Tibial artery (tissue), 4 donors: Measurements from ENCODE around the gene ABCB4.

Source experiments
- DNase-seq, 2 donors: peaks; one replicate each; pipeline ENCODE4 v3.0.0-alpha.2; 2019
- H3K27ac ChIP-seq, 2 donors: fragments of 200-600 bp; sonication (generic) in 1 of 2; 1 replicate in 1 of 2; 2 replicates in 1 of 2; pipeline ENCODE4 v1.5.1; 2018 to 2019; ENCODE audit warnings: mild to moderate bottlenecking in 1 of 2
- H3K27me3 ChIP-seq, 2 donors: fragments of 200-600 bp; sonication (generic) in 1 of 2; one replicate each; pipeline versions ENCODE4 v1.5.1 to v1.6.0; 2016 to 2019
- H3K36me3 ChIP-seq, 3 donors: fragments of 200-600 bp; sonication (generic) in 2 of 3; one replicate each; pipeline ENCODE4 v1.5.1; 2016 to 2019; ENCODE audit warnings: mild to moderate bottlenecking in 2 of 3
- H3K4me1 ChIP-seq, 4 donors: fragments of 200-600 bp; sonication (generic) in 2 of 4; 1 replicate in 3 of 4; 2 replicates in 1 of 4; pipeline ENCODE4 v1.5.1; 2016 to 2019
- H3K4me3 ChIP-seq, 2 donors: fragments of 200-600 bp; sonication (generic) in 1 of 2; 1 replicate in 1 of 2; 2 replicates in 1 of 2; pipeline ENCODE4 v1.5.1; 2018 to 2019; ENCODE audit warnings: mild to moderate bottlenecking in 2 of 2
- H3K9me3 ChIP-seq, 3 donors: fragments of 200-600 bp; sonication (generic) in 1 of 3; one replicate each; pipeline ENCODE4 v1.5.1; 2016 to 2019
- intact Hi-C: fragments of 100-400 bp; cut with DNase I; formaldehyde crosslinking; loops from one replicate; pipeline ENCODE4 v1.15.0; 2023; ENCODE audit warnings: low total_unique reads
- TF ChIP-seq, protein P1 (sequence below), 2 experiments: fragments of 200-600 bp in 1 of 2; fragments of 450-650 bp in 1 of 2; IDR thresholded peaks; one replicate each; pipeline ENCODE4 v1.5.1; 2017 to 2019; ENCODE audit warnings: antibody characterized with exemption in 2 of 2, mild to moderate bottlenecking in 1 of 2, moderate library complexity in 1 of 2

ABCB4 gene

GRCh38 chr7:87375662-87376435 is 99.6 kb downstream of the ABCB4 start:
- no peak overlapping the region for H3K4me3 ChIP-seq
- intact Hi-C loops, result no loop called here
- no peak for DNase-seq
- H3K27me3 ChIP-seq, result no peaks in the 10 kb centered on the region
- no peak overlapping the region for H3K27ac ChIP-seq
- no peaks in the 10 kb centered on the region for H3K4me1 ChIP-seq
- H3K9me3 ChIP-seq, result no peaks in the 10 kb centered on the region
- TF ChIP-seq, protein P1, sequence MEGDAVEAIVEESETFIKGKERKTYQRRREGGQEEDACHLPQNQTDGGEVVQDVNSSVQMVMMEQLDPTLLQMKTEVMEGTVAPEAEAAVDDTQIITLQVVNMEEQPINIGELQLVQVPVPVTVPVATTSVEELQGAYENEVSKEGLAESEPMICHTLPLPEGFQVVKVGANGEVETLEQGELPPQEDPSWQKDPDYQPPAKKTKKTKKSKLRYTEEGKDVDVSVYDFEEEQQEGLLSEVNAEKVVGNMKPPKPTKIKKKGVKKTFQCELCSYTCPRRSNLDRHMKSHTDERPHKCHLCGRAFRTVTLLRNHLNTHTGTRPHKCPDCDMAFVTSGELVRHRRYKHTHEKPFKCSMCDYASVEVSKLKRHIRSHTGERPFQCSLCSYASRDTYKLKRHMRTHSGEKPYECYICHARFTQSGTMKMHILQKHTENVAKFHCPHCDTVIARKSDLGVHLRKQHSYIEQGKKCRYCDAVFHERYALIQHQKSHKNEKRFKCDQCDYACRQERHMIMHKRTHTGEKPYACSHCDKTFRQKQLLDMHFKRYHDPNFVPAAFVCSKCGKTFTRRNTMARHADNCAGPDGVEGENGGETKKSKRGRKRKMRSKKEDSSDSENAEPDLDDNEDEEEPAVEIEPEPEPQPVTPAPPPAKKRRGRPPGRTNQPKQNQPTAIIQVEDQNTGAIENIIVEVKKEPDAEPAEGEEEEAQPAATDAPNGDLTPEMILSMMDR (IDR thresholded peaks at IDR 0.05), result no peak
- H3K36me3 ChIP-seq, result peaks cover 9 to 19% (median 15%) of the 10 kb centered on the region in 3 donors

- intact Hi-C loops, result no loop called here
- Histone ChIP-seq H3K27ac (no peak overlapping the region), H3K4me1 (no peaks in the 10 kb centered on the region), H3K27me3 (no peaks in the 10 kb centered on the region), H3K9me3 (no peaks in the 10 kb centered on the region), H3K36me3 (peaks cover 18 to 37% (median 19%) of the 10 kb centered on the region in 3 donors), H3K4me3 (no peak overlapping the region)
- no peak for DNase-seq
- TF ChIP-seq, protein P1 (IDR thresholded peaks at IDR 0.05), result no peak
Observed at GRCh38 chr7:87370660-87371180, 104.8 kb downstream of the ABCB4 start.

DNA sequence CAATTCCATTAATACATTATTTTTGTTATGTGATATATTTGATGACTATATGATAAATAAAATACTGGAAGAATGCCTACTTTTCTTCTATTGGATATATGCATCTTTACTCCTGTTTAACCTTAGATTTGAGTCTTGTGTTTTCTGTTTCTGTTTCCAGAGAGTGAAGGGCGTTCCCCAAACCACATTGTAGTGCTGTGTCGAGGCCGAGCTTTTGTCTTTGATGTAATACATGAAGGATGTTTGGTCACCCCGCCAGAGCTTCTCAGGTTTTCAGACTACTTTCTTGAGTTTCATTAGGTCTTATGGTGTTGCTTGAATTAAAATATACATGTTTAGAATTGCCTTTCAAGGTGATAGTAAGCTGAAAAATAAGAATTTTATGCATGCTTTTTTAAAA is 106.3 kb downstream of the ABCB4 start:
- H3K9me3 ChIP-seq, result no peaks in the 10 kb centered on the region
- intact Hi-C loops, result no loop called here

DNA sequence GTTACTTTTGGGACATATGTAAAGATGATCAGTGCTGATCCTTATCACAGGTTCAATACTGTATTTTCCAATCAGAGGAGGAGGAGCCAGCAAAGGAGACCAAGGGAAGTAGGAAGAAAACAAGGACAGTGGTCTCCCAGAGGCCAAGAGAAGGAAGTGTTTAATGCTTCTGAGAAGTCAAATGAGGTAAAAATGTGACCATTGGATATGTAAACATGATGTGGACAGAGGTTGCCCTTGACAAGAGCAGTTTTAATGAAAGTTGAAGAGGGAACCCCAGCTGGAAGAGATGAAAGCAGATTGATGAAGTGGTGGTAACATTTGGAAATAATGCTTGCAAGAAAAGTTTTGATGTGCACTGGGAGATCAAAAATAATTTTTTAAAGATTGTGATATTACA is 111.2 kb downstream of the ABCB4 start:
- no peak for DNase-seq
- Histone ChIP-seq H3K27ac (no peak overlapping the region), H3K4me1 (no peaks in the 10 kb centered on the region), H3K4me3 (no peak overlapping the region), H3K36me3 (peaks cover 9 to 51% (median 31%) of the 10 kb centered on the region in 3 donors), H3K27me3 (no peaks in the 10 kb centered on the region), H3K9me3 (no peaks in the 10 kb centered on the region)
- intact Hi-C loops, result no loop called here
- TF ChIP-seq, protein P1 (IDR thresholded peaks at IDR 0.05), result no peak

More for the DNA sequence above, 106.3 kb downstream of the ABCB4 start:
- Histone ChIP-seq H3K27ac (no peak overlapping the region), H3K4me1 (no peaks in the 10 kb centered on the region), H3K27me3 (no peaks in the 10 kb centered on the region), H3K36me3 (peaks cover 18 to 46% (median 20%) of the 10 kb centered on the region in 3 donors), H3K4me3 (no peak overlapping the region)
- TF ChIP-seq, protein P1 (IDR thresholded peaks at IDR 0.05), result no peak
- DNase-seq, result no peak

- H3K4me1 ChIP-seq, result no peaks in the 10 kb centered on the region
- H3K36me3 ChIP-seq, result peaks cover 9 to 42% (median 31%) of the 10 kb centered on the region in 3 donors
- no peaks in the 10 kb centered on the region for H3K27me3 ChIP-seq
- intact Hi-C loops, result no loop called here
- no peak overlapping the region for H3K4me3 ChIP-seq
- H3K9me3 ChIP-seq, result no peaks in the 10 kb centered on the region
- no peak overlapping the region for H3K27ac ChIP-seq
- no peak for DNase-seq
- TF ChIP-seq, protein P1 (IDR thresholded peaks at IDR 0.05), result no peak
Observed at GRCh38 chr7:87363342-87363741, 112.1 kb downstream of the ABCB4 start.
